ENCODE results near the gene BTNL8.

Gene BTNL8, protein sequence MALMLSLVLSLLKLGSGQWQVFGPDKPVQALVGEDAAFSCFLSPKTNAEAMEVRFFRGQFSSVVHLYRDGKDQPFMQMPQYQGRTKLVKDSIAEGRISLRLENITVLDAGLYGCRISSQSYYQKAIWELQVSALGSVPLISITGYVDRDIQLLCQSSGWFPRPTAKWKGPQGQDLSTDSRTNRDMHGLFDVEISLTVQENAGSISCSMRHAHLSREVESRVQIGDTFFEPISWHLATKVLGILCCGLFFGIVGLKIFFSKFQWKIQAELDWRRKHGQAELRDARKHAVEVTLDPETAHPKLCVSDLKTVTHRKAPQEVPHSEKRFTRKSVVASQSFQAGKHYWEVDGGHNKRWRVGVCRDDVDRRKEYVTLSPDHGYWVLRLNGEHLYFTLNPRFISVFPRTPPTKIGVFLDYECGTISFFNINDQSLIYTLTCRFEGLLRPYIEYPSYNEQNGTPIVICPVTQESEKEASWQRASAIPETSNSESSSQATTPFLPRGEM

DNA sequence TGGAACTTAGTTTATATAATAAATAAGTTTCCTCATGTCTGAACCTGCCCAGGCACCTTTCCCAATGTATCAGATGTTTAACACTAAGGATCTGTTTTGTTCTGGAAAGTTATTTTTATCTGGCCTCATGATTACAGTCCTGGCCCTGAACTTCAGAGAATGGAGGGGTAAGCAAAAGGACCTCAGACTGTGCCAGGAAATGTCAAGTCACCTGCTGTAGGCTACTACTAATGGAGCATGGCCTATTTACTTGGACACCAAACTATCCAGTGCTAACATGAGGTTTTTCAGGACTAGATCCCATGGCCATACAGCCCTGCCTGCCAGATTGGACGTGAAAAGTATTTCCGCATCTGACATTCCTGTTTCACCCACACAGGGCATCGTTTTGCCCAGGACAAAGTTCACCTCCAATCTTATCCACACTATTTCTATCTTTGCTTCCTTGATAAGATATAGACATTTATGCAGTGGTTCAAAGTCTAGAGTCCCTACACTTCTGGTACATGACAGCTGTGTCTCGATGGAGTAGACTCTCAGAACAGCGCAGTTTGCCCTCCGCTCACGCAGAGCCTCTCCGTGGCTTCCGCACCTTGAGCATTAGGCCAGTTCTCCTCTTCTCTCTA lies at the start of gene BTNL8:
Gene BTNL8 (plus strand): TSS at position 539 of the 626 bp plus-strand sequence. CDS start 152 bp downstream, outside the sequence.
- no peak for DNase-seq (ENCODE audit: low spot score)

DNA sequence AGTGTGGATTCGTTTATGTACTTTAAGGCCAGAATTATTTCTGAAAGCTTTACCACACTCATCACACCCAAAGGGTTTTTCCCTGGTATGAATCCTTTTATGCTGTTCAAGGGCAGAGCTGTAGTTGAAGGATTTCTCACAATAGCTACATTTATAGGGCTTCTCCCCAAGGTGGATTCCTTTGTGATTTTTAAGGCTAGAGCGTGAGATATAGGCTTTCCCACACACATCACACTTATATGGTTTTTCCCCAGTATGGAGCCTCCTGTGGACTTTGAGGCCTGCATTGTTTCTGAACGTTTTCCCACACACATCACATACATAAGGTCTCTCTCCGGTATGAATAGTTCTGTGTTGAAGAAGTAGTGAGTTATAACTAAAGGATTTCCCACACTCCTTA lies 49.1 kb upstream of the BTNL8 start:
- no peak for DNase-seq (ENCODE audit: low spot score)

DNA sequence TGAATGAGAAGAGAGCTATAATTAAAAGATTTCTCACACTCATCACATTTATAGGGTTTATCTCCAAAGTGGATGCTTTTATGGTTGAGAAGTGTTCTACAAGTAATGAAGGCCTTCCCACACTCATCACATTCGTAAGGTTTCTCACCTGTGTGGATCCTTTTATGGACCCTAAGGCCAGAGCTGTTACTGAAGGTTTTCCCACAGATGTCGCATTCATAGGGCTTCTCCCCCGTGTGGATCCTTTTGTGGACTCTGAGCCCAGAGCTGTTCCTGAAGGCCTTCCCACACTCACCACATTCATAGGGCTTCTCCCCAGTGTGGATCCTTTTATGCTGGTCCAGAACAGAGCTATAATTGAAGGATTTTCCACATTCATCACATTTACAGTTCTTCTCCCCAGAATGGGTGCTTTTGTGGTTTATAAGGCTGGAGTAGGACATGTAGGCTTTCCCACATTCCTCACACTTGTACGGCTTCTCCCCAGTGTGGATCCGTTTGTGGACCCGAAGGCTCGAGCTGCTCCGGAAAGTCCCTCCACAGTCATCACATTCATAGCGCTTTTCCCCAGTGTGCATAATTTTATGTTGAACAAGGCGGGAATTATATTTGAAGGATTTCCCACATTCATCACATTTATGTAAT lies 48.4 kb upstream of the BTNL8 start:
- no peak for DNase-seq (ENCODE audit: low spot score)

DNA sequence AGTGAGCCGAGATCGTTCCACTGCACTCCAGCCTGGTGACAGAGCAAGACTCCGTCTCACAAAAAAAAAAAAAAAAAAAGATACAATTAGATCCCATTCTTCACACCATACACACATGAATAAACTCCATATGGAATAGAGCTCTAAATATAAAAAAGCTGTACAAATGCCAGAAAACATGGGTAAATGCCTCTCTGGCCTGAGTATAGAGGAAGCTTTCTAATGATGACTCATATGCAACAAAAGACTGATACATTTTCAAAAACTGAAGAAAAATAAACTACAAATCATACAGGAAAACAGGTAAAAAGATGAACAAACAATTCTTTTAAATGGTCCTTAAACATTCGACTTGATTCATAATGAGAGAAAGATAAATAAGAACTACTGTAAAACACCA lies 46.5 kb upstream of the BTNL8 start:
- DNase-seq (ENCODE audit: low spot score), result no peak

DNA sequence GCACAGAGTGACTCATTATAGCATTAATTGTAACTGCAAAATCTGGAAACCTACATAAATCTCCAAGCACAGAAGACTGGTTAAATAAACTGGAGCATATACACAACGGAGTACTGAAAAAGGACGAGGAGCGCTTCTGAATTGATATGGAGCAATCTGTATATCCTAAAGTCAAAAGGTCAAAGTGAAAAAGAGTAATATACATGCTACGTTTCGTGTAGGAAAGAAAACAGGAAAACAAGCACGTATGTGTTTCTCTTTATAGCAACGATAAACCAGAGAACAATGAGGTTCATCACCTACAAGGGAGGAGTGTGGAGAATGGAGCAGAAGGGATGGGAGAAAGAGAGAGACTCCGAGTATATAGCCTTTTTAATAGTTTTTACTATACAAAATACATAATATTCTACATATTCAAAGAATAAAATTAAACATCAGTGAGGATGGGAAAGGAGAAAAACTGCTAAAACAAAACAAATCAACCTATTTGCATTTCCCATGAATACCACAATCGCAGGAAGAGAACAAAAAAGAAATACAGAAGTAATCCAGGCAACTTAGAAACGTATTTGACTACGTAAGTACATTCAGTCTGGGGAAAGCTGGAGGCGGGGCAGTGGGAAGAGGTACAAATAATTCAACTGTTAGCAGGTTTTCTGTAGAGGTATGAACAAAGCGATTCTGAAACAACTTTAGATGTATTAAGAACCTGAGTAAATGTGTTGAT lies 45.7 kb upstream of the BTNL8 start:
- DNase-seq (ENCODE audit: low spot score), result no peak

DNA sequence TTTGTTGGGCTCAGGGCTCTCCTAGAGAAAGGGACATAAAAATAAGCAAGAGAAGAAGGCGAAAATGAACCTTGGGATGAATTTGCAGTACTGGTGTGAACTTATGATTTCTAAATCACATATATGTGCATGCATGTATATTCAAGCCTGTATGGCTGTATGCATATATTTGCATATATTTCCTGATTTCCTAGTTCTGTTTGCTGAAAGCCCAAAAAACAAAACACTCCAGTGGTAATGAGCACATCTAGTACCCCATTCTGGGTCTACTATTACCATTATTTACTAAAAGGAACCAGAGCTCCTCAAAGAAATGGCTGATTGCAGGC lies 45.1 kb upstream of the BTNL8 start:
- DNase-seq (ENCODE audit: low spot score), result no peak

DNA sequence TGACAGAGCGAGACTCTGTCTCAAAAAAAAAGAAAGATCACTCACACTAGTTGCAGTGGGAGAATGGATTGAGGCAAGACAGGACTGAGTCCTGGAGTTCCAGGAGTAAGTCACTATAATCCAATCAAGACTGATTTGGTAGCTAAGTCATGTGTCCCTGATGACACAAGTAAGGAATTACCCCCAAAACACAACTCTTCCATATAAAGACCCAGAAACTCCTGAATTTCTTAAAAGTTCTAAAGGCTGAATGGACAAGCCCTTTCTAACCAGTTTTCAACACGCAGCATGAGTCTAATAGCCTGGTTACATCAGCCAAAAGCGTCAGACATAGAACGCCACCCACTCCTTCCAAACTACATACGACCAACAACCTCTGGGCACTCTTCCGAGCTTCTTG lies 40.4 kb upstream of the BTNL8 start:
- DNase-seq (ENCODE audit: low spot score), result no peak

DNA sequence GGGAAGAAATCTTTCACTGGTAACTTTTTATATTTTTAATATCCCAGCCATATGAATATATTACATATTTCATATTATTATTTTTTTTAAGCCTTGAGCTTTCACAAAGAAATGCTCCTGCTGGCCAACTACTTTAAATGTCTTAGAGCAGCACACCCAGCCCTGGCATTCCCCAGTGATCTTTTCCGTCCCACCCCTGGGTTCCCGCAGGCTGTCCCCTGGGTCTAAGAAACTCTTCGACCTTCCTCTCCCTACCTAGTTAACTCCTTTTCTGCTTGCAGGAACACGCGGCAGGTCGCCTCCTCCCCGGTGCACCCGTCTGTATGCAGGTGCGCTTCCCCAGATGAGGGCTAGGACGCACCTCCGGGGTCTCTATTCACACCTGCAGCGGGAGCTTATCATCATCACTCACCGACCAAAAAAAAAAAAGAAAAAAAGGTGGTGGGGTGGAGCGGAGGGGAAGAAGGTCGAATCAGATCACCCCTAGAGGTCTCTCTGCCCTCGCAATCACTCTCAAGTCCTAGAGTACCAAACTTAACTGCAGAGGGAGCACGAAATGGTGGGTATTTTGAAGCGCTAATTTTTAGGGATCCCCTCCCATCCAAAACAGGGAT lies 38.6 kb upstream of the BTNL8 start:
- DNase-seq (ENCODE audit: low spot score), result no peak

DNA sequence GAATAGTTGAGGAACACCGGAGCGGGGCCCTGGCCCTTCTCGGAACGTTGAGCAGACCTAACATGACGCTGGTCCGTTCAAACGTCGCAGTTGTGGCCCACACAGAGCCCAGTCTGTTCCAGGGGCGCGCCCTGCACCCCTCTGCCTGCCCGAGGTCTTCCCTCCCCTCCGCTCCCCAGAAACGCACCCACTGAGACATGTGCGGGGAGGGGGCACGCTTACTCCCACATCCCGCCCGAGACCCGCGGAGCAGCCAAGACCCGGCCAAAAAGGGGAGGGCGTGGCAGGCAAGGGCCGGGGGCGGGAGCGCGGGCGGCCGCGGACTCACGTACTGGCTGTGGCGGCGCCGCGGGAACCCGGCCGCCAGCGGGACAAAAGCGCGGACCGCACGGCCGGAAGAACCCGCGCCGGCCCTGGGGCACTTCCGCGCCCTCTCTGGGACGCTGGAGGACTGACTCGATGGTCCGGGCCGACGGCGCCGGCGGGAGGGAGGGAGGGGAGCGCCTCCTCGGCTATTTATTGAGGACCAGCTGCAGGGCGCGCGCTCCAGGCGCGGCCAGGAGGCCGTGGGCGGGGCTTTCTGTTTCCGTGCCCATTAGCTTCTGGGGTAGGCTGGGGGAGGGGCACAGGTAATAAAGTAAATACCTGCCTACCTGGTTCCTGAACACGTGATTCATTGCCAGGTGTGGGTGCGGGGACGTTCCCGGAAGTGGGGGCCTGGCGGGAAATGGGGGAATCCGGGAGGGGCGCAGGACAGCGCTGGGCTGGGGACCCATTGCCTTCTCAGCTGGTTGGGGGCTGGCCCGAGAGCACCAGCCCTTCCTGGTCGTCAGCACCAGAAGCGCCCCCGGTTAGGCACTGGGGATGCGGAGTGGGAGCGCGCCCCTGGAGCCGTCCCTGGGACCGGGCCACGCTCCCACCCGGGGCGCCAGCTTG lies 37.8 kb upstream of the BTNL8 start, which contains the start of gene ZFP62:
Gene ZFP62 (minus strand): TSS at position 390 of the 936 bp plus-strand sequence. CDS start 57 bp downstream, at position 333.
- DNase-seq (ENCODE audit: low spot score), result peak; percentile 94

DNA sequence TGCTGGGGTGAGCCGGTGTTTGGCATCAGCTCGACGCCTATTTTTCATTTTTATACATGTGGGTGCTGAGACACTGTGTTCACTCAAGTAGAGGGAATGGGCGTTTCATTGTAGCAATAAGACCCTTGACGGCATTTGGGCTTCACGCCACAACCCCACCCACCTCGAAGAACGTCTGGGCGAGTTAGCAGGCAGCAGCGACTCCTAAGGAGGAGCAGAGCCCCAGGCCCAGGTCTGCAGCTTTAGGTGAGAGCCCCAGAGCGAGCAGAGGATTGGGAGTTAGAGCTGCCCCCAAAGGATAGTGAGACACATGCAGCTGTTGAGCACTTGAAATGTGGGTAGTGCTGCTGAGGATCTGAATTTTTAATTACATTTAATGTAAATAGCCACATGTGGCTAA lies 36.3 kb upstream of the BTNL8 start:
- DNase-seq (ENCODE audit: low spot score), result no peak

DNA sequence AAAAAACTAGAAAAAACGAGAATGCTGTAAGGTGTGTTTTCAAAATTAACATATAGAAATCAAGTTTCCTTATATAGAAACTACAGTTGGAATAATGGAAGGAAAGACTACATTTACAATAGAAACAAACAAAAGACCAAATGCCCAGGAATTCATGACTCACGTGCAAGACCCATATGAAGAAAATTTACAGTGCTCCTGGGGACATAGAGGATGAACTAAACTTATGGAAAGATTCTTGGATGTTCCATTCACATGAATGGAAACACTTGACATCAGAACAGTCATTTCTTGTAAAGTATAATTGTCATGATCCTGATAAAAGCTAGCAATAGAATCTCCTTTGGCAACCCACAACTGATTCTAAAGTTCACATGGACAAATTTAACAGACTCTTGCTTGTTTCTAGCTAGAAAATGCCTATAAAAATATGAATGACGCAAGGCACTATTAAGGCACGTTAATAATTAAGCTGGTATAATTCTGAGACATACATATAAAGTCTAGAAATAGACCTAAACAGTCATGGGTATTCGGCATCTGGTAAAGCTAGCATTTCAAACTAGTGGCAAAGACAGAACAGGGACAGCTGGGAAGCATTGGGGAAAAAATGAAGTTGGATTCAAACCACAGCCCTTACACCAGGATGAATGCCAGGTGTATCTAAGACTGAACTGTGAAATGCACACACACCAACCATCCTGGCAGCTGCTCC lies 32.8 kb upstream of the BTNL8 start:
- no peak for DNase-seq (ENCODE audit: low spot score)

DNA sequence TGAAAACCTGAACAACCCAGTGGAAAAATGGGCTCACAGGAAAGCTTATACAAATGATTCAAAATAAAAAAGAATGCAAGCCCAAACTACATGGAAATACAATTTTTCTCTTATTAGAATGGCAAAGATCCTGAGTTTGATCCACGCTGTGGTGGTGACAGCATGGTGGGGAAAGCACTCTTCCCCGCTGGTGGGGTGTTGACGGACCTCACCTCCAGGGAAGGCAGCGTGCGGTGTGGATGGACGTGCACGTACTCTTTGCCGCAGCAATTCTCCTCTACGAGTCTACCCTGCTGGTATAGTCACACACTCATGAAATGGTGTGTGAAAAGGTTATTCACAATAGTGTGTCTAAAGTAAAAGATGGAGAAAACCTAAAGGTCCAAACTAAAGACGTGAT lies 32.0 kb upstream of the BTNL8 start:
- DNase-seq (ENCODE audit: low spot score), result no peak

DNA sequence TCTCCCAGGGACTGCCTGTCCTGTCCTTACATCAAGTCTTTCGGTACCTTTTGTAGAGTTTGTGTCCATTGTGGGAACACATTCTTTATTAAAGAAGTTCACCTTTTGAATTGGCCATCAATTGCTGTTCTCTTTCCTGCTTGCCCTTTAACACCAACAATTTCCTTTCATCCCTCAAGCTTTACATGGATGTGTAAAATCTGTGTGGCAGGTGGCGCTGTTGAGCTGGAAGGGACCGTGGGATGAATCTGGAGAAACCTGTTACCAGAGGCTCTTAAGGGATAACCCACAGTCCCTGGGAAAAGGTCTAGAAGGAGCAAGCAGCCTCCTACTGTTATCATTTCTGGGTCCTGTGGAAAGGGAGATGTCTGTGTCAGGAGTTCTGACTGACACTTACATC lies 30.0 kb upstream of the BTNL8 start:
- DNase-seq (ENCODE audit: low spot score), result peak; percentile 74

DNA sequence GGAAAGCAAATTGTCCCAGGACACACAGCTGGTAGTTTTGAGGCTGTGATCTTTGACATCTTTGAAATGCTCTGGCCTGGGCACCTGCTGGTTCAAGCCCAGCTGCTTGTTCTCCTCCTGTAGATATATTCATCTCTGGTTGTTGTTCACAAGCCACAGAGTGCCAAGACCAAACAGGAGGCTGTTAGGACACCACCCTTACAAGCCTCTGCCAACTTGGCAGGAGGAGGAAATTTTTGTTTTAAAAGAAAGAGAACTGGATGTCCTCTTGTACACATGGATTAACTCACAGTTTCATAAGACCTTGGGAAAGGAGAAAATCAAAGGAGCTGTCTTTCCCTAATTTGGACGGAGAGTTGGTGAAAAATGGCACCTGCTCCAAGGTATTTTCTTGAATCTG lies 29.4 kb upstream of the BTNL8 start:
- no peak for DNase-seq (ENCODE audit: low spot score)

DNA sequence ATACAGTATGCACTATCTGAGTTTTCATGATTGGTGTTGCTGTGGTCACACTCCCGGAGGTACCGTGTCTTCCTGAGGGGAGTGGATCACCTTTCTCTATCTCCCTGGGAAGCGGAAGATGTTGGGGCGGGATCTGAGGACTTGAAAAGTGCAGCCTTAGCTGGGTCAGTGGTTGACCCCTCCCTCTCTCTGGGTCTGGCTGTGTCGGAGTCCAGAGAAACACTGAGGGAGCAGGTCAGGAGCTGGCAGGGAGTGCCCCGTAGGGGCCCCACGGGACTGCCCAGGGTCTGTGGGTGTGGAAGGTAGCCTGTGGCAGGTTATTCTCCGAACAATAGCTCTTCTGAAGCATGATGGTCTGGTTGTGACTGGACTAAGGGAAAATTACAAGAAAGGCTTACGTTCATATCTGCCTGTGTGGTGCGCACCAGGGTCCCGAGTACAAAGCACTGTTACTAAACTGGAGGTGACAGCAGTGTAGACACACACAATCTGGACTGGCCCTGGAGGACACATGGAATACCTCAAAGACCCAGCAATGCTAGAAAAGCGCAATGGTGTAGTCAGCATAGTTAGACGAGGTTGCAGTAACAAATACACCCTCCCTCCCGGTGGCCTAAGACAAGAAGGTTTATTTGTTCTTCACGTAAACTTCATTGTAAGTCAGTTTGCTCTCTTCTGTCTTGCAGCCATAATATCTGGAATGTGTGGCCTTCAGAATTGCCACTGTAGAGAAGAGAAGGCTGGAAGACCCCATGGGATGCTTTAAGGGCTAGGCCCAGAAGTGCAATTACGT lies 28.5 kb upstream of the BTNL8 start:
- DNase-seq (ENCODE audit: low spot score), result no peak

DNA sequence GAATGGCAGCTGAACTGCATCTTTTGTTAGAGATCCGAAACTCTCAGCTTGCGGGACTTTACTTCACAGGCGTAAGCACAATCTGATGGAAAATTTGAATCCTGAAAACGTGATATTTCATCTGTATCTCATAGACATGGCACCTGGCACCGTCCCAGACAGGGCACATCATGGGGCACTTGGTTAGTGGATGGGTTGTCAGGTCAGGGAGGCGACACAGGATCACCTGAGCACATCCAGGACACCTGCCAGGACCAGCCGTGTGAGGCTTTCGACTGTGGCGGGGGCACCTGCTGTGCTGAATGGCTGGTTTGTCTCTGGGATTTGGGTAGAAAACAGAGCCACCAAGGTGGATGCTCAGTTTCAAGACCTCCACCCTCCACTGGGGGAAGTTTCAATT lies 26.5 kb upstream of the BTNL8 start:
- no peak for DNase-seq (ENCODE audit: low spot score)

DNA sequence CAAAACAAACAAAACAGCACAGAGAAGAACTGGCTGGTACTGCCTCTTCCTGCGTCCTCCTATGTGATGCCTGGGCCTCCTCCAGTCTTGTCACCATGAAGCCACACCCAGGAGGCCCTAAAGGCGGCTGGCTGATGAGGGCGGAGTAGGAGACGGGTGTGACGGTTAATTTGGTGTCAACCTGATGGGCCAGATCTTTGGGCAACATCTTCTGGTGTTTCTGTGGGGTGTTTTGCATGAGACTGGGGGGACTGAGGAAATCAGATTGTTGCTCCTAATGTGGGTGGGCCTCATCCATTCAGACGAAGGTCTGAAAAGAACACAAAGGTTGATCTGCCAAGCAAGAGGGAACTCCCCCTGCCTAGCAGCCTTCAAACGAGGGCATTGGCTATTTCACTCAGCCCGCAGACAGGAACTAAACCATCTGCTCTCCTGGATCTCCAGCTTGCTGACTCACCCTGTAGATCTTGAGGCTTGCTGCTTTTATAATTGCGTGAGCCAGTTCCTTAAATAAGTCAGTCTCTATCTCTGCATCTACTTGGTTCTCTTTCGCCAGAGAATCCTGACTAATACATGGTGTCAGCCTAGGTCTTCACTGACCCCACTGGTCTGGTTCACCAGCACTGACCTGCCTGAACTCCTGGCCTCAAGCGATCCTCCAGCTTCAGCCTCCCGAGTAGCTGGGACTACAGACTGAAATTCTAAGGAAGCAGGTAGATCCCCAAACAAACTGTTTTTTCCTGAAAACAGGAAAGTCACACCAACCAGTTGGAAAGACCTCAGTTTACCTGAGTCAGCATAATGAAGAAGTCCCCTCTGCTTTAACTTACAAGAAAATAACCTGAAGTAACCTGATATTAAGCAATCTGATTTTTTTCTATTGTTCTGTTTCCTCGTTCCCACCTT lies 25.1 kb upstream of the BTNL8 start:
- no peak for DNase-seq (ENCODE audit: low spot score)
